Tibial nerve (tissue), 3 donors: ENCODE data around the gene TNFAIP8.

ENCODE experiments used
- CTCF ChIP-seq, 5 experiments: fragments of 200-600 bp in 3 of 5; fragments of 450-650 bp in 2 of 5; sonication (generic) in 3 of 5; IDR thresholded peaks; one replicate each; pipeline ENCODE4 v1.5.1; 2016 to 2019; ENCODE audit warnings: antibody characterized with exemption in 5 of 5, mild to moderate bottlenecking in 3 of 5, moderate library complexity in 2 of 5
- POLR2A ChIP-seq, 2 donors: fragments of 450-650 bp; IDR thresholded peaks; one replicate each; pipeline ENCODE4 v1.6.1; 2017; ENCODE audit warnings: antibody characterized with exemption in 2 of 2, mild to moderate bottlenecking in 2 of 2, moderate library complexity in 2 of 2

GRCh38 chr5:119353213-119353612, 2.6 kb upstream of the TNFAIP8 start:
- TF ChIP-seq CTCF (IDR thresholded peaks at IDR 0.05): no peak
- no peak for TF ChIP-seq POLR2A (IDR thresholded peaks at IDR 0.05)
